Activated CD4-positive, alpha-beta memory T cell treated with anti-CD3 and anti-CD28 coated beads for 36 hours (primary cell): ENCODE results near the gene CYTL1. TPM values are rescaled to one million over a fixed set of nuclear protein-coding genes. Genes with fewer than 3 reads are reported as not detected.

Experiments
- CTCF ChIA-PET: fragments of 350-600 bp; sonication (Branson Sonifier 250); formaldehyde crosslinking; loops from one replicate; lab custom pipeline; 2021; ENCODE audit warnings: antibody characterized with exemption, inconsistent platforms; lab: Charles Lee
- POLR2A ChIA-PET: fragments of 350-600 bp; sonication (Branson Sonifier 250); formaldehyde crosslinking; loops from one replicate; lab custom pipeline; 2021; ENCODE audit warnings: antibody characterized with exemption; lab: Charles Lee
- DNase-seq: peaks from one replicate; pipeline ENCODE4 v3.0.0-alpha.2; 2020
- H3K27ac Mint-ChIP-seq: one replicate; pipeline ENCODE4 v1.8.0; 2021; ENCODE audit warnings: mixed read lengths
- H3K27me3 Mint-ChIP-seq: one replicate; pipeline ENCODE4 v1.8.0; 2021; ENCODE audit warnings: mixed read lengths
- H3K36me3 Mint-ChIP-seq: one replicate; pipeline ENCODE4 v1.8.0; 2021; ENCODE audit warnings: mixed read lengths
- H3K4me1 Mint-ChIP-seq: one replicate; pipeline ENCODE4 v1.8.0; 2021; ENCODE audit warnings: low read depth, mixed read lengths
- H3K4me3 Mint-ChIP-seq: one replicate; pipeline ENCODE4 v1.8.0; 2021; ENCODE audit warnings: mild to moderate bottlenecking, mixed read lengths
- H3K9me3 Mint-ChIP-seq: one replicate; pipeline ENCODE4 v1.8.0; 2021; ENCODE audit warnings: mixed read lengths
- intact Hi-C: fragments of 100-400 bp; cut with micrococcal nuclease; formaldehyde crosslinking; loops from one replicate; pipeline ENCODE4 v1.15.1; 2023
- total RNA-seq, 2 experiments: library from RNA; stranded (reverse); gene quantifications; one replicate each; pipeline ENCODE4 v1.2.3, GENCODE V29; 2021

Gene CYTL1
- total RNA-seq, 2 experiments from 2014 or later = not detected

DNA sequence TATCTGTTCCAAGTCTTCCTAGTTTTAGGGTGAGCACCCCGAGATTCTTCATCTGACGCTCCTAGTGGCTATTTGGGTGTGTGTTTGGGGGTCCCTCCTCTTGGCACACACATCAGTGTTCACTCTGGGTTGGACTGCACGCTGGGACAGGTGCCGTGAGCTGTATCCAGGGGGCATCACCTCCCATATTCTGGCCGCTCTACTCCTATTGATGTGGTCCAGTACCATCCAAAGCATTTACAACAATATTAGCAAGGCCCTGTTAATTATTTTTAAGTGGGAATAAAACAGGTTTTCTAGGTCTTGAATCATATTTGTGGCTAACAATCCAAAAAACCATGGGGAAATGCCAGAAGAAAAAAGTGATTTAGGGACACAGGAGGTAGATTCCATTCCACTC is 26.4 kb downstream of the CYTL1 start:
- intact Hi-C loops = no loop called here
- POLR2A ChIA-PET = no interaction called here
- no peaks in the 10 kb centered on the region for H3K36me3 Mint-ChIP-seq
- no peaks in the 10 kb centered on the region for H3K4me1 Mint-ChIP-seq
- CTCF ChIA-PET = no interaction called here
- H3K27ac Mint-ChIP-seq = no peak overlapping the region
- no peak overlapping the region for H3K4me3 Mint-ChIP-seq
- H3K27me3 Mint-ChIP-seq = peaks cover 14% of the 10 kb centered on the region
- no peaks in the 10 kb centered on the region for H3K9me3 Mint-ChIP-seq
- no peak for DNase-seq

GRCh38 chr4:4991541-4992099 is 27.6 kb downstream of the CYTL1 start:
- Mint-ChIP-seq H3K4me1 (no peaks in the 10 kb centered on the region), H3K4me3 (no peak overlapping the region), H3K9me3 (no peaks in the 10 kb centered on the region), H3K27ac (no peak overlapping the region), H3K27me3 (peaks cover 19% of the 10 kb centered on the region), H3K36me3 (no peaks in the 10 kb centered on the region)
- no peak for DNase-seq
- CTCF ChIA-PET = no interaction called here
- POLR2A ChIA-PET = no interaction called here
- intact Hi-C loops = no loop called here

GRCh38 chr4:4990857-4991540 is 28.3 kb downstream of the CYTL1 start:
- Mint-ChIP-seq H3K4me1 (no peaks in the 10 kb centered on the region), H3K27me3 (peaks cover 19% of the 10 kb centered on the region), H3K4me3 (no peak overlapping the region), H3K9me3 (no peaks in the 10 kb centered on the region), H3K27ac (no peak overlapping the region), H3K36me3 (no peaks in the 10 kb centered on the region)
- POLR2A ChIA-PET = no interaction called here
- no peak for DNase-seq
- CTCF ChIA-PET = interaction anchor here (0.7 kb wide), 1 partner anchor 833 kb away, joined by 3 read pairs; no protein-coding TSS in a partner anchor
- intact Hi-C loops = no loop called here

- CTCF ChIA-PET = interaction anchor here (0.7 kb wide), 1 partner anchor 833 kb away, joined by 3 read pairs; no protein-coding TSS in a partner anchor
- Mint-ChIP-seq H3K27ac (no peak overlapping the region), H3K4me1 (no peaks in the 10 kb centered on the region), H3K4me3 (no peak overlapping the region), H3K9me3 (no peaks in the 10 kb centered on the region), H3K36me3 (no peaks in the 10 kb centered on the region), H3K27me3 (peaks cover 19% of the 10 kb centered on the region)
- DNase-seq = no peak
- POLR2A ChIA-PET = no interaction called here
- intact Hi-C loops = no loop called here
These were observed 28.9 kb downstream of the CYTL1 start for GRCh38 chr4:4990329-4990728.

- intact Hi-C loops = no loop called here
These were observed 30.1 kb downstream of the CYTL1 start for GRCh38 chr4:4989083-4989622.

GRCh38 chr4:4987656-4988055 is 31.6 kb downstream of the CYTL1 start:
- Mint-ChIP-seq H3K27me3 (peaks cover 8% of the 10 kb centered on the region), H3K4me3 (no peak overlapping the region), H3K4me1 (no peaks in the 10 kb centered on the region), H3K36me3 (no peaks in the 10 kb centered on the region), H3K27ac (no peak overlapping the region), H3K9me3 (no peaks in the 10 kb centered on the region)
- CTCF ChIA-PET = no interaction called here
- intact Hi-C loops = no loop called here
- no peak for DNase-seq
- POLR2A ChIA-PET = no interaction called here

More at GRCh38 chr4:4989083-4989622, 30.1 kb downstream of the CYTL1 start:
- CTCF ChIA-PET = no interaction called here
- Mint-ChIP-seq H3K4me3 (no peak overlapping the region), H3K4me1 (no peaks in the 10 kb centered on the region), H3K27me3 (peaks cover 11% of the 10 kb centered on the region), H3K36me3 (no peaks in the 10 kb centered on the region), H3K9me3 (no peaks in the 10 kb centered on the region), H3K27ac (no peak overlapping the region)
- POLR2A ChIA-PET = no interaction called here
- no peak for DNase-seq

- CTCF ChIA-PET = no interaction called here
- intact Hi-C loops = no loop called here
- H3K27ac Mint-ChIP-seq = no peak overlapping the region
- H3K27me3 Mint-ChIP-seq = peaks cover 8% of the 10 kb centered on the region
- POLR2A ChIA-PET = no interaction called here
- DNase-seq = no peak
- no peaks in the 10 kb centered on the region for H3K36me3 Mint-ChIP-seq
- H3K4me1 Mint-ChIP-seq = no peaks in the 10 kb centered on the region
- H3K9me3 Mint-ChIP-seq = no peaks in the 10 kb centered on the region
- no peak overlapping the region for H3K4me3 Mint-ChIP-seq
These were observed 32.4 kb downstream of the CYTL1 start for GRCh38 chr4:4986841-4987240.

DNA sequence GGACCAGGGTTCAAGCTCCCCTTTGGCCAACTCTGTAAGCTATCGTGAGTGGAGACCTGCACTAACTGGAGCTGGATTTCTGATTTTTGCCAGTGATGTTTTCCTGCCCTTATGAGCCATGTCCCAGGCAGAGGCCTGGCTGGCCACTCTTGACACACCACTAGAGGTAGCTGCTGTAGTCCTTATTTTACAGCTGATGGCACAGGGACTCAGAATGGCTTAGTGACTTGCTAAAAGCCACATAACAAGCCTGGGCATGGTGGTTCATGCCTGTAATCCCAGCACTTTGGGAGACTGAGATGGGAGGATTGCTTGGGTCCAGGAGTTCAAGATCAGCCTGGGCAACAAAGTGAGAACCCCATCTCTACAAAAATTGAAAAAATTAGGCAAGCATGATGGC is 33.4 kb downstream of the CYTL1 start:
- ChIA-PET CTCF (interaction anchor here (0.6 kb wide), 1 partner anchor 283 kb away, joined by 3 read pairs; no protein-coding TSS in a partner anchor), POLR2A (no interaction called here)
- Mint-ChIP-seq H3K27me3 (peaks cover 8% of the 10 kb centered on the region), H3K4me1 (no peaks in the 10 kb centered on the region), H3K36me3 (no peaks in the 10 kb centered on the region), H3K9me3 (no peaks in the 10 kb centered on the region), H3K27ac (no peak overlapping the region), H3K4me3 (no peak overlapping the region)
- DNase-seq = no peak
- intact Hi-C loops = no loop called here

DNA sequence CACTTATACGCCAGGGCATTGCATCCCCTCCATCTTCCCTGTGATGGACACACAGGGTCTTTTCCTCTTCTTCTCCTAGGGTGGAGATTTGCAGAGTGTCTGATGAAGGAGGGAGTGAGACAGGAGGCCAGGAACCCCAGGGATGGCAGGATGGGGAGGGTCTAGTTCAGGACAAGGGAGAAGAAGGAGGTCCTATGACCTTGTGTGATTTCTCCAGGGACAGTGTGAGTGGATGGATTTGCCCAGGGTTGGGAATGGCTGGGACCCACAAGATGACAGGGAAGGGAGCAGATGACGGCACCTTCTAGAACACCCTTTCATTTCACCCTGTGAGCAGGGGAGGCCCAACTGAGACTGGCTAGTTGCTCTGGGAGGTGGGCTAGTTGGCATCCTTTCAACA is 34.2 kb downstream of the CYTL1 start:
- Mint-ChIP-seq H3K4me3 (no peak overlapping the region), H3K36me3 (no peaks in the 10 kb centered on the region), H3K9me3 (no peaks in the 10 kb centered on the region), H3K27me3 (peaks cover 6% of the 10 kb centered on the region), H3K27ac (no peak overlapping the region), H3K4me1 (no peaks in the 10 kb centered on the region)
- ChIA-PET CTCF (no interaction called here), POLR2A (no interaction called here)
- DNase-seq = no peak
- intact Hi-C loops = no loop called here

DNA sequence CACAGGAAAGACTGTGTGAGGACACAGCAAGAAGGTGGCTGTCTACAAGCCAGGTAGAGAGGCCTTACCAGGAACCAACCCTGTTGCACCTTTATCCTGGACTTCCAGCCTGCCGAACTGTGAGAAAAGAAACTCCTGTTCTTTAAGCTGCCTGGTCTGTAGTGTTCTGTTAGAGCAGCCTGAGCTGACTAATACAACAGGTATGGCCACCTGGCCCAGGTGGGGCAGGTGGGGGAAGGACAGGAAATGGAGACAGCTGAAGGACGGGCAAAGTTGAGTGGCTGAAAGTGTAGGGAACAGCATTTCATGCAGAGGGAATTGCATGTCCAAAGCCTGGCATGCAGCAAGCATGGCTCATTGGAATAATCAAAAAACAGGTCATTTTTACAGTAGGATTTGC is 35.1 kb downstream of the CYTL1 start:
- ChIA-PET CTCF (interaction anchor here (0.5 kb wide), 1 partner anchor 497 kb away, joined by 4 read pairs; no protein-coding TSS in a partner anchor), POLR2A (no interaction called here)
- Mint-ChIP-seq H3K9me3 (peaks cover 3% of the 10 kb centered on the region), H3K4me3 (no peak overlapping the region), H3K27me3 (peaks cover 6% of the 10 kb centered on the region), H3K27ac (no peak overlapping the region), H3K4me1 (no peaks in the 10 kb centered on the region), H3K36me3 (no peaks in the 10 kb centered on the region)
- DNase-seq = no peak
- intact Hi-C loops = no loop called here

DNA sequence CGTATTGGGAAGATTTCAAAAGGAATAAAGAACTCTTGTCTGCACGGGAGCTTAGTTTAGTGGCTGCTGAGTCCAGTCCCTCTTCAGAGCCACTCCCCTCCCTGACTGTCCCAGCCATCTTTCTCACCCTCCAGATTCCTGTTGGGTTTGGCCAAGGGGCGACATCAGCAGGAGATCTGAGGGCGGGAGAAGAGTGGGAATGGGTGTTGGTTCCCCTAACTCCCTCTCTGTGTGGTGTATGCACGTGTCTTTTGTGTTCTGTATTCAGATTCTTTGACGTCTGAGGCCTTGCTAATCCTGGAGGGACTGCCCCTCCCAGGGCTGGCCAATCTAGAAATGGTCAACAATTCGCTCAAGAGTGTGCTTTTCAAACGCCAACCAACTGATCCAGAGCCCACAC is 37.4 kb downstream of the CYTL1 start:
- no peaks in the 10 kb centered on the region for H3K36me3 Mint-ChIP-seq
- no peaks in the 10 kb centered on the region for H3K4me1 Mint-ChIP-seq
- H3K27ac Mint-ChIP-seq = no peak overlapping the region
- ChIA-PET POLR2A (no interaction called here), CTCF (no interaction called here)
- peaks cover 2% of the 10 kb centered on the region for H3K27me3 Mint-ChIP-seq
- intact Hi-C loops = no loop called here
- DNase-seq = no peak
- H3K9me3 Mint-ChIP-seq = peaks cover 3% of the 10 kb centered on the region
- no peak overlapping the region for H3K4me3 Mint-ChIP-seq

- CTCF ChIA-PET = no interaction called here
These were observed 37.8 kb downstream of the CYTL1 start for GRCh38 chr4:4981427-4981826.

More at GRCh38 chr4:4981427-4981826, 37.8 kb downstream of the CYTL1 start:
- Mint-ChIP-seq H3K27ac (no peak overlapping the region), H3K36me3 (no peaks in the 10 kb centered on the region), H3K27me3 (no peaks in the 10 kb centered on the region), H3K4me3 (no peak overlapping the region), H3K4me1 (no peaks in the 10 kb centered on the region), H3K9me3 (peaks cover 3% of the 10 kb centered on the region)
- intact Hi-C loops = no loop called here
- POLR2A ChIA-PET = no interaction called here
- no peak for DNase-seq
